ENCODE results near the gene RSPO3. TPM values are rescaled to one million over a fixed set of nuclear protein-coding genes. Genes with fewer than 3 reads are reported as not detected.

The RSPO3 gene
- polyA plus RNA-seq, 1 of the 3 experiments (the other 2 are of a cell fraction), result not detected

DNA sequence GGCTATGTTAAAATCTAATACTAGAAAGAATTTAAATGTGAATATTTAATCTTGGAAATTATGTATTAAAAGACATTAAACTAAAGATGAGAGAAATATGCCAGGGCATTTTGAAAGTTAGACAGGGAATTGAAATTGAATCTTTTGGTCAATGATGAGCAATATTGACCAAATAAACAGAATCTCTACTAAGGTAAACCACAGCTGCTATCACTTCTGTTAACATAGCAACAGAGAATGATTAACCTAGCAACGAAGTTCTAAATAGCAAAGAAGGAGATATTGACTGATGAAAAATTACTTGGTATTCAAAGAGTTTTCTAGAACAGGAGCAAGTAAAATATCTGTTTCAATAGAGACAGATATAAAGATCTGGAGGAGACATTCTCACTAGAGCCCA is 45.2 kb upstream of the RSPO3 start:
- CTCF ChIA-PET, result no interaction called here
- Histone ChIP-seq H3K9me3 (no peaks in the 10 kb centered on the region), H3K36me3 (replicated peaks in 1 of 2; ENCODE audit: control insufficient read depth in 1 of 2, insufficient read depth in 2 of 2, low read length in 1 of 2) (no peaks in the 10 kb centered on the region), H3K79me2 (ENCODE audit: insufficient read depth) (no peaks in the 10 kb centered on the region), H2AFZ (ENCODE audit: low read depth) (no peak overlapping the region), H4K20me1 (ENCODE audit: insufficient read depth) (no peaks in the 10 kb centered on the region), H3K4me2 (no peak overlapping the region), H3K4me3 (ENCODE audit: low read depth in 2 of 2, low read length in 1 of 2) (no peak overlapping the region), H3K9ac (no peak overlapping the region), H3K4me1 (ENCODE audit: control insufficient read depth in 1 of 2, insufficient read depth in 2 of 2, low read depth in 1 of 2, low read length in 1 of 2) (no peaks in the 10 kb centered on the region), H3K27me3 (ENCODE audit: insufficient read depth) (no peaks in the 10 kb centered on the region), H3K9me2 (no peaks in the 10 kb centered on the region), H3K27ac (ENCODE audit: low read depth in 2 of 2, low read length in 1 of 2) (no peak overlapping the region), H3F3A (replicated peaks; ENCODE audit: insufficient read depth) (no peaks in the 10 kb centered on the region)
- 3% methylated on average over 1 of the region's 1 CpG for WGBS (ENCODE audit: low lambda C conversion rate)
- TF ChIP-seq POLR2AphosphoS5 (IDR thresholded peaks at IDR 0.05; ENCODE audit: low read depth, low read length) (no peak), MEF2A (IDR thresholded peaks at IDR 0.05; ENCODE audit: borderline replicate concordance, low read depth) (no peak)
- POLR2A ChIA-PET, result no interaction called here
- DNase-seq, result no peak

DNA sequence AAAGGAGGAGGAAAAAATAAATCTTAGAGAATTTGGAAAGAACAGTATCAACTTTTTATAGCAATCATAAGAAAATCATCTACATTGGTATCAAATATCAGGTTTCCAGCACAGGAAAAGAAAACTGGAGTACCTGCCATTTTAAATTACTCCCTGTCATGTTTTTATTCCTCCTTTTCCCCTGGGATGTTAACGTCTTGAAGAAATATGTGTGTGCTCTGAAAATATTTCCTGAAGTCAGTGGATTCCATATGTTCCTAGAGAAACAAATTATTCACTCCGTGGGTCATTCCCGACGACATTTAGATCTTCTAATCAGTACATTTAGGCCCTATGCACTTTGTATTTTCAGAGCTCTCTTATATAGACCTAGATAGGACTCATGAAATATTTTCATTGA is 42.0 kb upstream of the RSPO3 start:
- H3K4me2 ChIP-seq, result no peak overlapping the region
- H3F3A ChIP-seq (replicated peaks; ENCODE audit: insufficient read depth), result no peaks in the 10 kb centered on the region
- ChIA-PET POLR2A (no interaction called here), CTCF (no interaction called here)
- H3K9me2 ChIP-seq, result no peaks in the 10 kb centered on the region
- H3K4me1 ChIP-seq (ENCODE audit: control insufficient read depth in 1 of 2, insufficient read depth in 2 of 2, low read depth in 1 of 2, low read length in 1 of 2), result no peaks in the 10 kb centered on the region
- no peak overlapping the region for H3K9ac ChIP-seq
- H2AFZ ChIP-seq (ENCODE audit: low read depth), result no peak overlapping the region
- no peak for DNase-seq
- no peaks in the 10 kb centered on the region for H3K79me2 ChIP-seq (ENCODE audit: insufficient read depth)
- H3K27ac ChIP-seq (ENCODE audit: low read depth in 2 of 2, low read length in 1 of 2), result no peak overlapping the region
- H3K9me3 ChIP-seq, result no peaks in the 10 kb centered on the region
- TF ChIP-seq SMC3 (IDR thresholded peaks at IDR 0.05; ENCODE audit: low read depth, low read length), result no peak
- TF ChIP-seq, protein P1, sequence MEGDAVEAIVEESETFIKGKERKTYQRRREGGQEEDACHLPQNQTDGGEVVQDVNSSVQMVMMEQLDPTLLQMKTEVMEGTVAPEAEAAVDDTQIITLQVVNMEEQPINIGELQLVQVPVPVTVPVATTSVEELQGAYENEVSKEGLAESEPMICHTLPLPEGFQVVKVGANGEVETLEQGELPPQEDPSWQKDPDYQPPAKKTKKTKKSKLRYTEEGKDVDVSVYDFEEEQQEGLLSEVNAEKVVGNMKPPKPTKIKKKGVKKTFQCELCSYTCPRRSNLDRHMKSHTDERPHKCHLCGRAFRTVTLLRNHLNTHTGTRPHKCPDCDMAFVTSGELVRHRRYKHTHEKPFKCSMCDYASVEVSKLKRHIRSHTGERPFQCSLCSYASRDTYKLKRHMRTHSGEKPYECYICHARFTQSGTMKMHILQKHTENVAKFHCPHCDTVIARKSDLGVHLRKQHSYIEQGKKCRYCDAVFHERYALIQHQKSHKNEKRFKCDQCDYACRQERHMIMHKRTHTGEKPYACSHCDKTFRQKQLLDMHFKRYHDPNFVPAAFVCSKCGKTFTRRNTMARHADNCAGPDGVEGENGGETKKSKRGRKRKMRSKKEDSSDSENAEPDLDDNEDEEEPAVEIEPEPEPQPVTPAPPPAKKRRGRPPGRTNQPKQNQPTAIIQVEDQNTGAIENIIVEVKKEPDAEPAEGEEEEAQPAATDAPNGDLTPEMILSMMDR (IDR thresholded peaks at IDR 0.05), result no peak
- no peak for TF ChIP-seq GABPA (IDR thresholded peaks at IDR 0.05; ENCODE audit: low read depth)
- TF ChIP-seq RAD21 (IDR thresholded peaks at IDR 0.05; ENCODE audit: low read length), result no peak
- 9% methylated on average over 4 of the region's 4 CpGs for WGBS (ENCODE audit: low lambda C conversion rate)
- H4K20me1 ChIP-seq (ENCODE audit: insufficient read depth), result no peaks in the 10 kb centered on the region
- no peak overlapping the region for H3K4me3 ChIP-seq (ENCODE audit: low read depth in 2 of 2, low read length in 1 of 2)
- H3K27me3 ChIP-seq (ENCODE audit: insufficient read depth), result 0 out of 2 replicates have a peak, but pooled peaks cover 5% of the 10 kb centered on the region
- H3K36me3 ChIP-seq (replicated peaks in 1 of 2; ENCODE audit: control insufficient read depth in 1 of 2, insufficient read depth in 2 of 2, low read length in 1 of 2), result no peaks in the 10 kb centered on the region

- Histone ChIP-seq H3K9me2 (no peaks in the 10 kb centered on the region), H3K4me1 (ENCODE audit: control insufficient read depth in 1 of 2, insufficient read depth in 2 of 2, low read depth in 1 of 2, low read length in 1 of 2) (no peaks in the 10 kb centered on the region), H3K36me3 (replicated peaks in 1 of 2; ENCODE audit: control insufficient read depth in 1 of 2, insufficient read depth in 2 of 2, low read length in 1 of 2) (no peaks in the 10 kb centered on the region), H3F3A (replicated peaks; ENCODE audit: insufficient read depth) (no peaks in the 10 kb centered on the region), H3K4me2 (no peak overlapping the region), H3K4me3 (ENCODE audit: low read depth in 2 of 2, low read length in 1 of 2) (no peak overlapping the region), H3K9me3 (no peaks in the 10 kb centered on the region), H4K20me1 (ENCODE audit: insufficient read depth) (no peaks in the 10 kb centered on the region), H2AFZ (ENCODE audit: low read depth) (no peak overlapping the region), H3K27me3 (ENCODE audit: insufficient read depth) (0 out of 2 replicates have a peak, but pooled peaks cover 5% of the 10 kb centered on the region), H3K79me2 (ENCODE audit: insufficient read depth) (no peaks in the 10 kb centered on the region), H3K27ac (ENCODE audit: low read depth in 2 of 2, low read length in 1 of 2) (no peak overlapping the region), H3K9ac (no peak overlapping the region)
- POLR2A ChIA-PET, result no interaction called here
- DNase-seq, result no peak
- WGBS (ENCODE audit: low lambda C conversion rate), result 3% methylated on average over 2 of the region's 2 CpGs
- CTCF ChIA-PET, result interaction anchor here (1.0 kb wide), 1 partner anchor 9 kb away, joined by 3 read pairs; no protein-coding TSS in a partner anchor
- TF ChIP-seq EP300 (IDR thresholded peaks at IDR 0.05; ENCODE audit: borderline replicate concordance in 1 of 2, low read depth in 1 of 2, low read length in 1 of 2), result no peak
- TF ChIP-seq, protein P2, sequence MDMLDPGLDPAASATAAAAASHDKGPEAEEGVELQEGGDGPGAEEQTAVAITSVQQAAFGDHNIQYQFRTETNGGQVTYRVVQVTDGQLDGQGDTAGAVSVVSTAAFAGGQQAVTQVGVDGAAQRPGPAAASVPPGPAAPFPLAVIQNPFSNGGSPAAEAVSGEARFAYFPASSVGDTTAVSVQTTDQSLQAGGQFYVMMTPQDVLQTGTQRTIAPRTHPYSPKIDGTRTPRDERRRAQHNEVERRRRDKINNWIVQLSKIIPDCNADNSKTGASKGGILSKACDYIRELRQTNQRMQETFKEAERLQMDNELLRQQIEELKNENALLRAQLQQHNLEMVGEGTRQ (IDR thresholded peaks at IDR 0.05; ENCODE audit: borderline replicate concordance, low read depth, low read length), result no peak
- no peak for TF ChIP-seq RXRA (IDR thresholded peaks at IDR 0.05; ENCODE audit: borderline replicate concordance, low read depth)
- TF ChIP-seq, protein P3, sequence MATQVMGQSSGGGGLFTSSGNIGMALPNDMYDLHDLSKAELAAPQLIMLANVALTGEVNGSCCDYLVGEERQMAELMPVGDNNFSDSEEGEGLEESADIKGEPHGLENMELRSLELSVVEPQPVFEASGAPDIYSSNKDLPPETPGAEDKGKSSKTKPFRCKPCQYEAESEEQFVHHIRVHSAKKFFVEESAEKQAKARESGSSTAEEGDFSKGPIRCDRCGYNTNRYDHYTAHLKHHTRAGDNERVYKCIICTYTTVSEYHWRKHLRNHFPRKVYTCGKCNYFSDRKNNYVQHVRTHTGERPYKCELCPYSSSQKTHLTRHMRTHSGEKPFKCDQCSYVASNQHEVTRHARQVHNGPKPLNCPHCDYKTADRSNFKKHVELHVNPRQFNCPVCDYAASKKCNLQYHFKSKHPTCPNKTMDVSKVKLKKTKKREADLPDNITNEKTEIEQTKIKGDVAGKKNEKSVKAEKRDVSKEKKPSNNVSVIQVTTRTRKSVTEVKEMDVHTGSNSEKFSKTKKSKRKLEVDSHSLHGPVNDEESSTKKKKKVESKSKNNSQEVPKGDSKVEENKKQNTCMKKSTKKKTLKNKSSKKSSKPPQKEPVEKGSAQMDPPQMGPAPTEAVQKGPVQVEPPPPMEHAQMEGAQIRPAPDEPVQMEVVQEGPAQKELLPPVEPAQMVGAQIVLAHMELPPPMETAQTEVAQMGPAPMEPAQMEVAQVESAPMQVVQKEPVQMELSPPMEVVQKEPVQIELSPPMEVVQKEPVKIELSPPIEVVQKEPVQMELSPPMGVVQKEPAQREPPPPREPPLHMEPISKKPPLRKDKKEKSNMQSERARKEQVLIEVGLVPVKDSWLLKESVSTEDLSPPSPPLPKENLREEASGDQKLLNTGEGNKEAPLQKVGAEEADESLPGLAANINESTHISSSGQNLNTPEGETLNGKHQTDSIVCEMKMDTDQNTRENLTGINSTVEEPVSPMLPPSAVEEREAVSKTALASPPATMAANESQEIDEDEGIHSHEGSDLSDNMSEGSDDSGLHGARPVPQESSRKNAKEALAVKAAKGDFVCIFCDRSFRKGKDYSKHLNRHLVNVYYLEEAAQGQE (IDR thresholded peaks at IDR 0.05; ENCODE audit: low read depth, low read length), result no peak
- TF ChIP-seq GABPA (IDR thresholded peaks at IDR 0.05; ENCODE audit: low read depth), result no peak
- TF ChIP-seq MAX (IDR thresholded peaks at IDR 0.05; ENCODE audit: low read depth), result no peak
- no peak for TF ChIP-seq MXI1 (IDR thresholded peaks at IDR 0.05; ENCODE audit: low read depth, low read length)
- no peak for TF ChIP-seq RAD21 (IDR thresholded peaks at IDR 0.05; ENCODE audit: low read length)
- TF ChIP-seq, protein P4, sequence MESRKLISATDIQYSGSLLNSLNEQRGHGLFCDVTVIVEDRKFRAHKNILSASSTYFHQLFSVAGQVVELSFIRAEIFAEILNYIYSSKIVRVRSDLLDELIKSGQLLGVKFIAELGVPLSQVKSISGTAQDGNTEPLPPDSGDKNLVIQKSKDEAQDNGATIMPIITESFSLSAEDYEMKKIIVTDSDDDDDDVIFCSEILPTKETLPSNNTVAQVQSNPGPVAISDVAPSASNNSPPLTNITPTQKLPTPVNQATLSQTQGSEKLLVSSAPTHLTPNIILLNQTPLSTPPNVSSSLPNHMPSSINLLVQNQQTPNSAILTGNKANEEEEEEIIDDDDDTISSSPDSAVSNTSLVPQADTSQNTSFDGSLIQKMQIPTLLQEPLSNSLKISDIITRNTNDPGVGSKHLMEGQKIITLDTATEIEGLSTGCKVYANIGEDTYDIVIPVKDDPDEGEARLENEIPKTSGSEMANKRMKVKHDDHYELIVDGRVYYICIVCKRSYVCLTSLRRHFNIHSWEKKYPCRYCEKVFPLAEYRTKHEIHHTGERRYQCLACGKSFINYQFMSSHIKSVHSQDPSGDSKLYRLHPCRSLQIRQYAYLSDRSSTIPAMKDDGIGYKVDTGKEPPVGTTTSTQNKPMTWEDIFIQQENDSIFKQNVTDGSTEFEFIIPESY (IDR thresholded peaks at IDR 0.05; ENCODE audit: borderline replicate concordance, low read depth), result no peak
Observed at GRCh38 chr6:127077886-127078285, 40.6 kb upstream of the RSPO3 start.
